ENCODE data around the gene ENTPD2. TPM values are rescaled to one million over a fixed set of nuclear protein-coding genes. Genes with fewer than 3 reads are reported as not detected.
A peak's percentile ranks its signal among the peaks of the same experiment; 100 is the strongest.

ENTPD2 gene
- total RNA-seq, 4 donors from 2014 or later = 0.22 to 0.55 TPM; not detected in 2

DNA sequence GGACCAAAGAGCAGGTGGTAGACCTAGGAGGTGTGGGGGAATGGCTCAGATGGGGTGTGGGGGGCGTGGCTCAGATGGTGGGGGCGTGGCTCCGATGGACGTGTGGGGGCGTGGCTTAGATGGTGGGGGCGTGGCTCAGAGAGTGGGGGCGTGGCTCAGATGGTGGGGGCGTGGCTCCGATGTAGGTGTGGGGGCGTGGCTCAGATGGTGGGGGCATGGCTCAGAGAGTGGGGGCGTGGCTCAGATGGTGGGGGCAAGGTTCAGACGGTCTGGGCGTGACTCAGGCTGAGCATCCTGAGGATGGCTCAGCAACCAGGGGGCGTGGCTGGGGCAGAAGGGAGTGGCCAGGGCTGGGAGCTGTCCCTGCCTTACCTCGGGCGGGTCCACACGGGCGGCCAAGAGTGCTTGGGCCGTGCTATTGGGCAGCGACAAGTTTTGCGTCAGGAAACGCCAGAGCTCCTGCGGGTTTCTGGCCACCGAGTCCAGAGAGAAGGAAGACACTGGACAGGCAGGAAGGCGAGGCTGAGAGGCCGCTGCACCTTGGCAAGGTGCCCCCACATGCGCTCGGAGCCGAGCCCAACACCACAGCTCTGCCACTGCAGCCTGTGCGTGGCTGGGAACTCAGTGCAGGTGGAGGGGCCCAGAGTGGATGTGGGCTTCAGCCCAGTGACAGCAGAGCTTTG, 31.7 kb downstream of the ENTPD2 start:
- TF ChIP-seq POLR2A (IDR thresholded peaks at IDR 0.05) = no peak
- TF ChIP-seq, protein P1, sequence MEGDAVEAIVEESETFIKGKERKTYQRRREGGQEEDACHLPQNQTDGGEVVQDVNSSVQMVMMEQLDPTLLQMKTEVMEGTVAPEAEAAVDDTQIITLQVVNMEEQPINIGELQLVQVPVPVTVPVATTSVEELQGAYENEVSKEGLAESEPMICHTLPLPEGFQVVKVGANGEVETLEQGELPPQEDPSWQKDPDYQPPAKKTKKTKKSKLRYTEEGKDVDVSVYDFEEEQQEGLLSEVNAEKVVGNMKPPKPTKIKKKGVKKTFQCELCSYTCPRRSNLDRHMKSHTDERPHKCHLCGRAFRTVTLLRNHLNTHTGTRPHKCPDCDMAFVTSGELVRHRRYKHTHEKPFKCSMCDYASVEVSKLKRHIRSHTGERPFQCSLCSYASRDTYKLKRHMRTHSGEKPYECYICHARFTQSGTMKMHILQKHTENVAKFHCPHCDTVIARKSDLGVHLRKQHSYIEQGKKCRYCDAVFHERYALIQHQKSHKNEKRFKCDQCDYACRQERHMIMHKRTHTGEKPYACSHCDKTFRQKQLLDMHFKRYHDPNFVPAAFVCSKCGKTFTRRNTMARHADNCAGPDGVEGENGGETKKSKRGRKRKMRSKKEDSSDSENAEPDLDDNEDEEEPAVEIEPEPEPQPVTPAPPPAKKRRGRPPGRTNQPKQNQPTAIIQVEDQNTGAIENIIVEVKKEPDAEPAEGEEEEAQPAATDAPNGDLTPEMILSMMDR (IDR thresholded peaks at IDR 0.05 in 4 of 5, conservative IDR thresholded peaks at IDR 0.05 in 1 of 5) = no peak
- no peak overlapping the region for H3K27ac ChIP-seq
- DNase-seq = peak in 1 of 2 donors; percentile 39

DNA sequence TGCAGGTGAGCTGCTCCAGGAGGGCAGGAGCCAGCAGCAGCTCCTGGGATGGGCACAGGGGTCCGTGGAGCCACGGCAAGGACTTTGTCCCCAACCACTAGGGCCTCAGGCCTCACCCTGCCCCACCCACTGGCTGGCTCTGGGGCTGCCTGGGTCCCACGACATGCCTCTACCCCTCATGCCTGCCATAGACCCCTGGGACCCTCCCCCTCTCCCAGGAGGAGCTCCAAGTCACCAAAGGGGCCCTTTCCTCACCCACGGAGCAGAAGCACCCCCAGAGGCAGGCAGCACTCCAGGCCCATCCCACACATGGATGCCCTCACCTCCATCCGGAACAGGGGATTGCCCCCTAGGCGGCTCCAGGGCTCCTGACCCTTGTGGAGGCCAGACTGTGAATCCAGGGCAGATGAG, 32.3 kb downstream of the ENTPD2 start:
- Histone ChIP-seq H3K9me3 (no peaks in the 10 kb centered on the region), H3K4me1 (peaks cover under 1 to 3% of the 10 kb centered on the region in 2 donors), H3K4me3 (no peak overlapping the region), H3K27me3 (no peaks in the 10 kb centered on the region), H3K36me3 (peaks cover 0 to 18% of the 10 kb centered on the region in 2 donors), H3K27ac (no peak overlapping the region)
- DNase-seq = no peak
- ATAC-seq = no peak
- intact Hi-C loops (cut with DNase I; ENCODE audit: low total_unique reads) (no loop called here), in situ Hi-C loops (cut with MboI; ENCODE audit: low sequenced_read_pairs in 4 of 4) (no loop called here)
- TF ChIP-seq POLR2A (IDR thresholded peaks at IDR 0.05) = no peak
- TF ChIP-seq, protein P1 (IDR thresholded peaks at IDR 0.05 in 4 of 5, conservative IDR thresholded peaks at IDR 0.05 in 1 of 5) = no peak

More for the DNA sequence above, 31.7 kb downstream of the ENTPD2 start:
- Histone ChIP-seq H3K36me3 (peaks cover 0 to 12% of the 10 kb centered on the region in 2 donors), H3K4me1 (peaks cover 6 to 8% of the 10 kb centered on the region in 2 donors), H3K9me3 (no peaks in the 10 kb centered on the region), H3K27me3 (no peaks in the 10 kb centered on the region), H3K4me3 (no peak overlapping the region)
- intact Hi-C loops (cut with DNase I; ENCODE audit: low total_unique reads) = no loop called here
- peak in 1 of 2 donors; percentile 24 for ATAC-seq
- in situ Hi-C loops (cut with MboI; ENCODE audit: low sequenced_read_pairs in 4 of 4) = no loop called here

DNA sequence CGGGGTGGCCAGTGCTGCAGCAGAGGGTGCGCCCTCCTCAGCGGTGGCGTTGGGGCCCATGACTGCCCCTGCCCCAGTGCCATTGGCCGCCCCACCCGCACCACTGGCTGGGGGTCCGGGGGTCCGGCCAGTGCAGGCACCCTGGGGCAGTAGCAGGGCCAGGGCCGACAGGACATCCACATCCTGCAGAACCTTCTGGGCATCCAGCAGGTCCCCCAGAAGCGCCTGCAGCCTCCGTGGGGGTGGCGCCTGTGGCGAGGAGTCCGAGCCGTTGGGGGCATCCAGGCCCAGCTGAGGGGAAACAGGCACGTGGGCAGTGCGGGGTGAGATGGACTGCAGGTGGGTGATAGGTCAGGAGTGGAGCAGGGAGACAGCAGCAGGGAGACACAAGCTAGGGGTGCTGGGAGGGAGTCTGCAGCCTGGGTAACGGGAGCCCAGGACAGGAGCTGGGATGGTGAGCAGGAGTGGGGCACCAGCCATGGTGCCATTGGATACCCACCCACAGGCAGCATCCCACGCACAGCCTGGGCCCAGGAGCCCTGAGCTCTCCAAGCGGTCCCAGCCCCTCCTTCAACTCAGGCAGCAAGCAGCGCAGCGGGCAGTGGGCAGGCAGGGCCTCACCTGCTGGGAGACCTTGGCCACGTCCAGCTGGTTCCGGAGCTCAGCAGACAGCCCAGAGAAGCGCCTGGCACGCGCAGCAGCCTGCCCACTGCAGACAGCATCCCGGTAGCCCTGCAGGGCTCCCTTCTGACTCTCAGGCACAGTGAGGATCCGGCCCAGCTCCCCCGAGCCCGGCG, 32.9 kb downstream of the ENTPD2 start:
- no peak for ATAC-seq

DNA sequence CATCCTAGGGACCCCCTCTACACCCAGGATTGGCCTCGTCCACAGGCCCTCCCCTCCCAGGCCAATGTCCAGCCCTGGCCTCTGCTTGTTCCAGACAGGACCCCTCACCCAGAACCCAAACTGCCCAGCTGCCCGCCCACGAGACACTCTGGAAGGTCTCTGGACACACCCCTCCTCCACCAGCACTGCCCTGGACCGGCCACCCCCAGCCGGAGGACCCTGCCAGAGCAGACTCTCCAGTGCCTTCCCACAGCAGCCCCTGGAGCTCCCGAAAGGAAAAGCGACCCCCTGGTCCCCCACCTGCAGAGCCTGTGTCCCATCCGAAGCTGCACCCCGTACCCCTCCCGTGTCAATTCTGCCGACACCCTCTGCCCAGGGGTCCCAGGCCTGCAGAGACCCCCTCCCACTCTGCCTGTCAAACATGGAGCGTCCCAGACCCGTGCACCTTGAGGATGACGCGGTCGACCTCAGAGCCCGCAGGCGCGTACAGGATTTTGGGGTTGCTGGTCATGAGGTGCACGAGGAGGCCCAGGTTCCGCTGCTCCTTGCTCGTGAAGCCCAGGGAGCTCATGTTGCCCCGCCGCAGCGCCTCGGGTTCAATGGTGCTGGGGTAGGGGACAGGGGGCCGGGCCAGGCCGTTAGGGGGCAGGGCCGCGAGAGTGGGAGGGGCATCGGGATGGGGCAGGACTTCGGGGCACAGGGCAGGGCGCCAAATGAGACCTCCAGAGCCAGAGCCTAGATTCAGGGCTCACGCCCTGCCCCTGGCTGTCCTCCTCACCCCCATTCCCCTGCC, 33.8 kb downstream of the ENTPD2 start:
- Histone ChIP-seq H3K27me3 (no peaks in the 10 kb centered on the region), H3K9me3 (no peaks in the 10 kb centered on the region), H3K27ac (no peak overlapping the region), H3K36me3 (peaks cover 0 to 31% of the 10 kb centered on the region in 2 donors), H3K4me1 (no peaks in the 10 kb centered on the region), H3K4me3 (no peak overlapping the region)
- TF ChIP-seq, protein P1 (IDR thresholded peaks at IDR 0.05 in 4 of 5, conservative IDR thresholded peaks at IDR 0.05 in 1 of 5) = no peak
- TF ChIP-seq POLR2A (IDR thresholded peaks at IDR 0.05) = no peak
- in situ Hi-C loops (cut with MboI; ENCODE audit: low sequenced_read_pairs in 4 of 4) (no loop called here), intact Hi-C loops (cut with DNase I; ENCODE audit: low total_unique reads) (no loop called here)
- DNase-seq (no peak), ATAC-seq (no peak)

More for the DNA sequence above, 32.9 kb downstream of the ENTPD2 start:
- intact Hi-C loops (cut with DNase I; ENCODE audit: low total_unique reads) (no loop called here), in situ Hi-C loops (cut with MboI; ENCODE audit: low sequenced_read_pairs in 4 of 4) (no loop called here)
- H3K4me1 ChIP-seq = no peaks in the 10 kb centered on the region
- H3K9me3 ChIP-seq = no peaks in the 10 kb centered on the region
- no peak overlapping the region for H3K27ac ChIP-seq
- no peak overlapping the region for H3K4me3 ChIP-seq
- TF ChIP-seq POLR2A (IDR thresholded peaks at IDR 0.05) = no peak
- TF ChIP-seq, protein P1 (IDR thresholded peaks at IDR 0.05 in 4 of 5, conservative IDR thresholded peaks at IDR 0.05 in 1 of 5) = no peak
- no peak for DNase-seq
- peaks cover 0 to 22% of the 10 kb centered on the region in 2 donors for H3K36me3 ChIP-seq
- H3K27me3 ChIP-seq = no peaks in the 10 kb centered on the region
